ENCODE data around the gene AMPH. TPM values are rescaled to one million over a fixed set of nuclear protein-coding genes. Genes with fewer than 3 reads are reported as not detected.

AMPH gene
- 10 to 100 TPM in 2 of 4 donors, 1 to 10 TPM in 2; 2.5 to 37.9 (median 15.3) TPM for total RNA-seq
- polyA plus RNA-seq = 1 to 10 TPM in 2 of 3 donors, under 1 TPM in 1; 0.23 to 1.8 (median 1.0) TPM

DNA sequence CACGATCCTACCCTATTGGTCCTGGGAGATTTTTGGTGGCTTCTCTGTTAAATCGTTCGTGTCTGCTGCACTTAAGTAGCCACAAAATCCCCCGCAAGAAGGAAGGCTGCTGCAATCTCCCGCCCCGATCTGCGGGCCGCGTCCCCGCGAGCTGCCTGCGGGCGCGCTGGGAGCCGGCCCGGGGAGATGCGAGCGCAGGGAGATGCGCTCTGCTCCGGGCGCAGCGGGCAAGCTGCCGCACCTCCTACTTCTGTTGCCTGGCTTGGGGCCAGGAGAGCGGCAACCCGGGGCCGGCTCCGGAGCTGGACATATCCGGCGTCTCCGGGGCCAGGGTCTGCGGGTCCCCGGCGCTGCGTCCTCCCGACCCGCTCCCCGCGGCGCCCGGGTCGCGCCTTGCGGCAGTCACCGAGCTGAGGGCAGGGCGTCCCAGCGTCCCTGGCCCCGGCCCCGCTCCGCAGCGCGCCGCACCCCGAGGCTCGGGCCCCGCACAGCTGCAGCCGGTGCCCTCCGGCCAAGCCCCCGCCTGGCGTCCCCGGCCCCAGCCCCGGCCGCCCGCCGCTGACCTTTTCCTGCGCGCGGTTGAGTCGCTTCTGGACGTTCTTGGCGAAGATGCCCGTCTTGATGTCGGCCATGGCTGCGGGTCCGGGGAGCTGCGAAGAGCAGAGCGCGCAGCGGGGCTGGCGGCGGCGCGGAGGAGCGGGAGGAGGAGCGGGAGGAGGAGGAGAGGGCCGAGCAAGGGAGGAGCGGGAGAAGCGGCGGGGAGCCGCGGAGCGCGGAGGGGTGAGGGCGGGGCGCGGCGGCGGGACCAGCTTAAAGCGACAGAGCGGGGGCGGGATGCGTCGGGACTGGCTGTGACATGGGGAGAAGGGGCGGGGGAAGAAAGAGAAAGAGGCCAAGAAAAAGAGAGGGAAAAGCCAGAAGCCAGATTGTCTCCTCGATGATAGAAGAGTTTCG, at the start of gene AMPH:
TSS of gene AMPH (minus strand) at position 654 of the 954 bp plus-strand sequence. CDS start at position 632, 22 bp downstream.
- TF ChIP-seq POLR2AphosphoS5 (IDR thresholded peaks at IDR 0.05) = no peak
- TF ChIP-seq POLR2A (IDR thresholded peaks at IDR 0.05) = no peak
- no peak for TF ChIP-seq EP300 (IDR thresholded peaks at IDR 0.05)
- TF ChIP-seq, protein P1, sequence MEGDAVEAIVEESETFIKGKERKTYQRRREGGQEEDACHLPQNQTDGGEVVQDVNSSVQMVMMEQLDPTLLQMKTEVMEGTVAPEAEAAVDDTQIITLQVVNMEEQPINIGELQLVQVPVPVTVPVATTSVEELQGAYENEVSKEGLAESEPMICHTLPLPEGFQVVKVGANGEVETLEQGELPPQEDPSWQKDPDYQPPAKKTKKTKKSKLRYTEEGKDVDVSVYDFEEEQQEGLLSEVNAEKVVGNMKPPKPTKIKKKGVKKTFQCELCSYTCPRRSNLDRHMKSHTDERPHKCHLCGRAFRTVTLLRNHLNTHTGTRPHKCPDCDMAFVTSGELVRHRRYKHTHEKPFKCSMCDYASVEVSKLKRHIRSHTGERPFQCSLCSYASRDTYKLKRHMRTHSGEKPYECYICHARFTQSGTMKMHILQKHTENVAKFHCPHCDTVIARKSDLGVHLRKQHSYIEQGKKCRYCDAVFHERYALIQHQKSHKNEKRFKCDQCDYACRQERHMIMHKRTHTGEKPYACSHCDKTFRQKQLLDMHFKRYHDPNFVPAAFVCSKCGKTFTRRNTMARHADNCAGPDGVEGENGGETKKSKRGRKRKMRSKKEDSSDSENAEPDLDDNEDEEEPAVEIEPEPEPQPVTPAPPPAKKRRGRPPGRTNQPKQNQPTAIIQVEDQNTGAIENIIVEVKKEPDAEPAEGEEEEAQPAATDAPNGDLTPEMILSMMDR (IDR thresholded peaks at IDR 0.05) = no peak
- peak within 1 kb of the TSS; percentile 33 to 63 (median 53) for H3K4me3 ChIP-seq
- H3K27ac ChIP-seq = peak within 1 kb of the TSS in 2 of 4 donors; percentile 28 to 31
- H3K4me1 ChIP-seq = peaks cover 0 to 19% (median 5%) of the 10 kb centered on the region in 4 donors
- intact Hi-C loops (cut with DNase I) = no loop called here
- peak; percentile 81 for DNase-seq
- H3K9me3 ChIP-seq = no peaks in the 10 kb centered on the region
- peaks cover 0 to 21% (median 4%) of the 10 kb centered on the region in 3 donors for H3K27me3 ChIP-seq
- 1 to 2% methylated on average over 105 of the region's 105 CpGs for WGBS, 2 donors
- no peaks in the 10 kb centered on the region for H3K36me3 ChIP-seq

DNA sequence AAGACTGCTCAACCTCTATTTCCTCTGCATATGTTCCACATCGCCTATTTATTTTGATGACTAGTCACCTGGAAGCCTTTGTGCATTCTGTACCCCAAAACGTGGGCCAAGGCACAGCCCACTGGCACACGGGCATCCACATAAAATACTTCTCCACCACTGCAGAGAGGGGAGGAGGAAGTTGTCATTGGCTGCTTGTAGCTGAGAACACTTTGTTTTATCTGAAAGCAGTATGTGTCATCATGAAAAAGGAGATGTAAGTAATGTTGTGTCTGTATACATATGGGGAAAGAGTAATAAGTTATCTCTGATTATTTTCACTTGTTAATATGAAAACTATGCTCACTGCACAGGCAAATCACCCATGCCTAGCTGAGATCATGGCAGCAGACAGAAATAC, 48.2 kb upstream of the AMPH start:
- DNase-seq = no peak
- Histone ChIP-seq H3K36me3 (no peaks in the 10 kb centered on the region), H3K27me3 (no peaks in the 10 kb centered on the region), H3K4me3 (no peak overlapping the region), H3K27ac (no peak overlapping the region), H3K4me1 (peaks cover 0 to 10% (median 4%) of the 10 kb centered on the region in 4 donors), H3K9me3 (no peaks in the 10 kb centered on the region)
- TF ChIP-seq POLR2AphosphoS5 (IDR thresholded peaks at IDR 0.05) (no peak), EP300 (IDR thresholded peaks at IDR 0.05) (no peak), POLR2A (IDR thresholded peaks at IDR 0.05) (no peak)
- TF ChIP-seq, protein P1 (IDR thresholded peaks at IDR 0.05) = no peak
- intact Hi-C loops (cut with DNase I) = no loop called here
- WGBS, 2 donors = 58 to 66% methylated on average over 3 of the region's 3 CpGs

DNA sequence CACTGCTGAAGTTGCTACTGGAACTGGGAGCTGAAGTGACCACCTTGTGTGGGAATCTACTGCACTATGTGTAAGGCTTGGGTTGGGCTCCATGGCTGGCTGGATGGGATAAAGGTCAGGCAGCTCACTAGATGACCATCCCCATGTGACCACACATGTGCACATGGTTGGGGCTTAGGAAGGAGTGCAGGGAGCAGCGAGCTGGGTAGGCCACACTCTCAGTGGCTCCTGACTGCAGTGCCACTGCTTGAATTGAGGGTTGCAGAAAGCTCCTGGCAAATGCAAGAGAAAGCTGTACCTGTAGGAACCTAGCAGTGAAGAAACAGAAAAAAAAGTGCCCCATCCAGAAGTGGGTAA, 47.5 kb upstream of the AMPH start:
- Histone ChIP-seq H3K9me3 (no peaks in the 10 kb centered on the region), H3K36me3 (no peaks in the 10 kb centered on the region), H3K4me1 (peaks cover 0 to 10% (median 4%) of the 10 kb centered on the region in 4 donors), H3K27me3 (no peaks in the 10 kb centered on the region), H3K4me3 (no peak overlapping the region), H3K27ac (no peak overlapping the region)
- WGBS, 2 donors = 90 to 92% methylated on average over 1 of the region's 1 CpG
- DNase-seq = no peak
- intact Hi-C loops (cut with DNase I) = no loop called here
- TF ChIP-seq POLR2AphosphoS5 (IDR thresholded peaks at IDR 0.05) (no peak), EP300 (IDR thresholded peaks at IDR 0.05) (no peak), POLR2A (IDR thresholded peaks at IDR 0.05) (no peak)
- TF ChIP-seq, protein P1 (IDR thresholded peaks at IDR 0.05) = no peak

DNA sequence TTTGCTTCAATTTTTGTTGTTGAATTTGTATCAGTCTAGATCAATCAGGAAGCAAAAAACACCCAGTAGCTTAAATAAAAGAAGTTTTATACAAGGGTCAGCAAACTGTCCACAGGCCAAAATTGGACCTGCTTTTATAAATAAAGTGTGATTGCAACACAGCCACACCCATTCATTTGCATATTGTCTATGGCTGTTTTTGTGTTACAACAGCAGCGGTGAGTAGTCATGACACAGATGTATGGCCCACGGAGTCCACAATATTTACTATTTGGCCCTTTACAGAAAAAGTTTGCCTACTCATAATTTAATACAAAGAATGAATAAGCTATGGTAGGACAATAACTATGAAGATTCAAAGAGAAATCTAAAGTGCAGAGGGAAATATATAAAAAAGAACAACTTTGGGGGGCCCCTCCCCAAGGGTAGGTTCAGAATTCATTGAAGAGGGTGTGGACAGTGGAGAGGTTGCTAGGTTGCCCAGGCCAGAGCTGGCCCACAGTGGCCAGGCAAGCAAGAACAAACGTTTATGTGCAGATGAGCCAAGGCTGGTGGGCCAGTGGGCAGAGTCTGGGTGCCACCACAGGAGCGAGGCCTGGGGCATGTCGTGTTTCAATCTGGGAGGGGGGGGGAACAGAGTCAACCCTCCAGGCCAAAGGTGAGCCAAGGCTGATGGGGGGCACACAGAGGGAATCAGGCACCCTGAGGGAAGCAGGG, 47.0 kb upstream of the AMPH start:
- Histone ChIP-seq H3K27me3 (no peaks in the 10 kb centered on the region), H3K4me3 (no peak overlapping the region), H3K4me1 (peaks cover 0 to 10% (median 4%) of the 10 kb centered on the region in 4 donors), H3K27ac (no peak overlapping the region), H3K36me3 (no peaks in the 10 kb centered on the region), H3K9me3 (no peaks in the 10 kb centered on the region)
- 82 to 89% methylated on average over 5 of the region's 5 CpGs for WGBS, 2 donors
- no peak for DNase-seq
- intact Hi-C loops (cut with DNase I) = no loop called here
- TF ChIP-seq, protein P1 (IDR thresholded peaks at IDR 0.05) = no peak
- TF ChIP-seq POLR2AphosphoS5 (IDR thresholded peaks at IDR 0.05) = no peak
- no peak for TF ChIP-seq POLR2A (IDR thresholded peaks at IDR 0.05)
- TF ChIP-seq EP300 (IDR thresholded peaks at IDR 0.05) = no peak
